Hindlimb muscle (tissue), 1 donor: ENCODE measurements around the gene RHCG. TPM values are rescaled to one million over a fixed set of nuclear protein-coding genes. Genes with fewer than 3 reads are reported as not detected.

ENCODE experiments used
- DNase-seq: peaks from one replicate; pipeline ENCODE4 v3.0.0-alpha.2; 2013
- polyA plus RNA-seq: library from polyadenylated mRNA; unstranded; fragments of 120-200 nt; gene quantifications from one replicate; pipeline ENCODE4 v1.2.1, GENCODE V29; 2013; ENCODE audit not compliant: insufficient read length

RHCG gene
- polyA plus RNA-seq, 1 donor, result not detected

GRCh38 chr15:89502867-89503595, 6.6 kb upstream of the RHCG start:
- no peak for DNase-seq

GRCh38 chr15:89501646-89502045, 5.3 kb upstream of the RHCG start:
- DNase-seq, result no peak

- no peak for DNase-seq
Measured at GRCh38 chr15:89500397-89501270, 4.3 kb upstream of the RHCG start.

GRCh38 chr15:89499156-89499555, 2.8 kb upstream of the RHCG start:
- DNase-seq, result no peak

GRCh38 chr15:89498574-89498906, 2.2 kb upstream of the RHCG start:
- DNase-seq, result no peak

- no peak for DNase-seq
Measured at GRCh38 chr15:89497231-89497630, 848 bp upstream of the RHCG start.

- no peak for DNase-seq
Measured at GRCh38 chr15:89495638-89496145, 691 bp downstream of the RHCG start.

GRCh38 chr15:89494941-89495637, 1.3 kb downstream of the RHCG start:
- DNase-seq, result no peak

- DNase-seq, result no peak
Measured at GRCh38 chr15:89494031-89494430, 2.4 kb downstream of the RHCG start.

- DNase-seq, result no peak
Measured at GRCh38 chr15:89492934-89493631, 3.3 kb downstream of the RHCG start.

- DNase-seq, result no peak
Measured at GRCh38 chr15:89492111-89492641, 4.2 kb downstream of the RHCG start.

- DNase-seq, result no peak
Measured at GRCh38 chr15:89490814-89491315, 5.5 kb downstream of the RHCG start.

- no peak for DNase-seq
Measured at GRCh38 chr15:89490081-89490813, 6.1 kb downstream of the RHCG start.

- no peak for DNase-seq
Measured at GRCh38 chr15:89489376-89489775, 7.0 kb downstream of the RHCG start.

- no peak for DNase-seq
Measured at GRCh38 chr15:89487791-89488190, 8.6 kb downstream of the RHCG start.

- no peak for DNase-seq
Measured at GRCh38 chr15:89486726-89487050, 9.7 kb downstream of the RHCG start.

GRCh38 chr15:89483079-89483478, 13.3 kb downstream of the RHCG start:
- DNase-seq, result no peak

- DNase-seq, result no peak
Measured at GRCh38 chr15:89482139-89482538, 14.2 kb downstream of the RHCG start.

GRCh38 chr15:89480505-89480904, 15.9 kb downstream of the RHCG start:
- no peak for DNase-seq

- DNase-seq, result no peak
Measured at GRCh38 chr15:89479173-89479572, 17.2 kb downstream of the RHCG start.
